Spleen (tissue), 11 donors: Measurements from ENCODE around the gene ZDBF2. TPM values are rescaled to one million over a fixed set of nuclear protein-coding genes. Genes with fewer than 3 reads are reported as not detected.

Experiments
- DNase-seq: peaks from one replicate; pipeline ENCODE4 v3.0.0-alpha.2; 2020
- H3K27ac ChIP-seq, 8 donors: fragments of 200-600 bp; sonication (generic) in 7 of 8; 1 replicate in 4 of 8; 2 replicates in 4 of 8; pipeline versions ENCODE4 v1.5.0 to v1.8.0; 2016 to 2021; ENCODE audit warnings: inconsistent platforms in 4 of 8, mild to moderate bottlenecking in 4 of 8, moderate library complexity in 1 of 8
- H3K27me3 ChIP-seq, 7 donors: fragments of 200-600 bp; sonication (generic) in 6 of 7; replicated peaks in 1 of 7; 1 replicate in 4 of 7; 2 replicates in 3 of 7; pipeline versions ENCODE4 v1.5.0 to v1.8.0; 2016 to 2021; ENCODE audit warnings: inconsistent platforms in 3 of 7, mild to moderate bottlenecking in 1 of 7
- H3K36me3 ChIP-seq, 6 donors: fragments of 200-600 bp; sonication (generic) in 5 of 6; 1 replicate in 4 of 6; 2 replicates in 2 of 6; pipeline versions ENCODE4 v1.5.0 to v1.8.0; 2016 to 2021; ENCODE audit warnings: inconsistent platforms in 2 of 6
- H3K4me1 ChIP-seq, 6 donors: fragments of 200-600 bp; sonication (generic) in 5 of 6; 1 replicate in 3 of 6; 2 replicates in 3 of 6; pipeline versions ENCODE4 v1.5.0 to v1.8.0; 2016 to 2021; ENCODE audit warnings: inconsistent platforms in 3 of 6
- H3K4me3 ChIP-seq, 8 donors: fragments of 200-600 bp; sonication (generic) in 7 of 8; 1 replicate in 4 of 8; 2 replicates in 4 of 8; pipeline versions ENCODE4 v1.5.0 to v1.8.0; 2016 to 2021; ENCODE audit warnings: inconsistent platforms in 4 of 8, mild to moderate bottlenecking in 4 of 8, moderate library complexity in 2 of 8
- H3K9me3 ChIP-seq, 8 donors: fragments of 200-600 bp; sonication (generic) in 7 of 8; 1 replicate in 4 of 8; 2 replicates in 4 of 8; pipeline versions ENCODE4 v1.5.0 to v1.8.0; 2016 to 2021; ENCODE audit warnings: inconsistent platforms in 4 of 8
- CTCF ChIP-seq, 11 experiments: fragments of 200-600 bp in 7 of 11; fragments of 450-650 bp in 4 of 11; sonication (generic) in 4 of 11; IDR thresholded peaks in 8 of 11; conservative IDR thresholded peaks in 3 of 11; 1 replicate in 7 of 11; 2 replicates in 4 of 11; pipeline versions ENCODE4 v1.4.0 to v1.8.0; 2016 to 2021; ENCODE audit warnings: antibody characterized with exemption in 11 of 11, inconsistent platforms in 4 of 11, mild to moderate bottlenecking in 1 of 11
- POLR2A ChIP-seq, 3 donors: fragments of 450-650 bp; IDR thresholded peaks; one replicate each; pipeline ENCODE4 v1.5.1; 2017; ENCODE audit warnings: antibody characterized with exemption in 3 of 3, mild to moderate bottlenecking in 1 of 3
- POLR2AphosphoS5 ChIP-seq, 3 donors: sonication (generic); formaldehyde crosslinking; IDR thresholded peaks; one replicate each; pipeline ENCODE4 v1.5.1; 2017; ENCODE audit warnings: antibody characterized with exemption in 3 of 3
- WGBS, 5 donors: extraction: QIAGEN DNeasy Blood & Tissue Kit in 3 of 5; methylation state at CpG; one replicate each; pipeline versions ENCODE4 v1.1.5 to v1.1.7; 2013 to 2018; 5-methylcytosine and 5-hydroxymethylcytosine counted together
- intact Hi-C: fragments of 100-400 bp; cut with DNase I; formaldehyde crosslinking; loops from one replicate; pipeline ENCODE4 v1.15.0; 2023; ENCODE audit warnings: low total_unique reads
- polyA plus RNA-seq, 3 donors: library from polyadenylated mRNA; stranded (reverse); fragments of 200-250 nt; gene quantifications; one replicate each; pipeline ENCODE4 v1.2.1, GENCODE V29; 2013
- total RNA-seq, 7 donors: library from RNA; depleted of rRNA in 3 of 7; stranded (reverse); fragments of >200 nt in 3 of 7; fragmentation: NEBNext Ultra II Directional in 4 of 7; extraction: Animal tissue kit (Norgen Biotek cat#: 25700) in 4 of 7; gene quantifications; one replicate each; pipeline versions ENCODE4 v1.1.0 to v1.2.1, GENCODE V29; 2016 to 2021
- donor health status: healthy with polysubstance abuse.
- donor health status: DM: no; HTN: no; CAD: no; lungs with moderate emphysema.
- donor health status: DM: no; HTN: no; CAD: no.
- donor health status: Bipolar disorder and iron deficiency.
- donor health status: healthy.
- donor health status: DM: no; HTN: no; CAD: no.
- donor health status: DM: yes; HTN: yes; CAD: no.

The ZDBF2 gene
- total and polyA plus RNA-seq, 10 donors: 1.2 to 14.7 (median 10.9) TPM

GRCh38 chr2:206336861-206337260 is 62.4 kb downstream of the ZDBF2 start:
- Histone ChIP-seq H3K36me3 (no peaks in the 10 kb centered on the region), H3K4me1 (no peaks in the 10 kb centered on the region), H3K27ac (no peak overlapping the region), H3K27me3 (no peaks in the 10 kb centered on the region), H3K9me3 (no peaks in the 10 kb centered on the region), H3K4me3 (no peak overlapping the region)
- TF ChIP-seq POLR2A (IDR thresholded peaks at IDR 0.05) (no peak), POLR2AphosphoS5 (IDR thresholded peaks at IDR 0.05) (no peak), CTCF (IDR thresholded peaks at IDR 0.05 in 8 of 11, conservative IDR thresholded peaks at IDR 0.05 in 3 of 11) (no peak)
- WGBS, 5 donors: 86 to 97% (median 91%) methylated on average over 2 of the region's 2 CpGs
- no peak for DNase-seq
- intact Hi-C loops: no loop called here

GRCh38 chr2:206337956-206338355 is 63.5 kb downstream of the ZDBF2 start:
- no peak for DNase-seq
- intact Hi-C loops: no loop called here
- no peaks in the 10 kb centered on the region for H3K4me1 ChIP-seq
- H3K36me3 ChIP-seq: no peaks in the 10 kb centered on the region
- no peak for TF ChIP-seq POLR2AphosphoS5 (IDR thresholded peaks at IDR 0.05)
- TF ChIP-seq CTCF (IDR thresholded peaks at IDR 0.05 in 8 of 11, conservative IDR thresholded peaks at IDR 0.05 in 3 of 11): no peak
- no peak for TF ChIP-seq POLR2A (IDR thresholded peaks at IDR 0.05)
- H3K27me3 ChIP-seq: no peaks in the 10 kb centered on the region
- no peak overlapping the region for H3K4me3 ChIP-seq
- H3K9me3 ChIP-seq: no peaks in the 10 kb centered on the region
- 70 to 81% (median 72%) methylated on average over 1 of the region's 1 CpG for whole genome bisulfite sequencing, 5 donors
- H3K27ac ChIP-seq: no peak overlapping the region

GRCh38 chr2:206341396-206341795 is 66.9 kb downstream of the ZDBF2 start:
- no peaks in the 10 kb centered on the region for H3K27me3 ChIP-seq
- TF ChIP-seq POLR2AphosphoS5 (IDR thresholded peaks at IDR 0.05) (no peak), CTCF (IDR thresholded peaks at IDR 0.05 in 8 of 11, conservative IDR thresholded peaks at IDR 0.05 in 3 of 11) (no peak), POLR2A (IDR thresholded peaks at IDR 0.05) (no peak)
- no peak overlapping the region for H3K4me3 ChIP-seq
- 54 to 80% (median 69%) methylated on average over 4 of the region's 4 CpGs for WGBS, 5 donors
- H3K9me3 ChIP-seq: peaks cover 0 to 7% (median 0%) of the 10 kb centered on the region in 8 donors
- H3K36me3 ChIP-seq: no peaks in the 10 kb centered on the region
- intact Hi-C loops: no loop called here
- H3K4me1 ChIP-seq: no peaks in the 10 kb centered on the region
- H3K27ac ChIP-seq: no peak overlapping the region
- no peak for DNase-seq

GRCh38 chr2:206343144-206343543 is 68.7 kb downstream of the ZDBF2 start:
- Histone ChIP-seq H3K36me3 (no peaks in the 10 kb centered on the region), H3K4me3 (no peak overlapping the region), H3K9me3 (peaks cover 0 to 7% (median 0%) of the 10 kb centered on the region in 8 donors), H3K27ac (no peak overlapping the region), H3K27me3 (no peaks in the 10 kb centered on the region), H3K4me1 (no peaks in the 10 kb centered on the region)
- intact Hi-C loops: no loop called here
- no peak for TF ChIP-seq POLR2A (IDR thresholded peaks at IDR 0.05)
- no peak for DNase-seq
- 76 to 91% (median 90%) methylated on average over 4 of the region's 4 CpGs for WGBS, 5 donors

GRCh38 chr2:206343816-206344215 is 69.4 kb downstream of the ZDBF2 start:
- no peak overlapping the region for H3K4me3 ChIP-seq
- H3K9me3 ChIP-seq: peaks cover 0 to 7% (median under 1%) of the 10 kb centered on the region in 8 donors
- H3K27ac ChIP-seq: no peak overlapping the region
- TF ChIP-seq CTCF (IDR thresholded peaks at IDR 0.05 in 8 of 11, conservative IDR thresholded peaks at IDR 0.05 in 3 of 11) (no peak), POLR2AphosphoS5 (IDR thresholded peaks at IDR 0.05) (no peak), POLR2A (IDR thresholded peaks at IDR 0.05) (no peak)
- no peaks in the 10 kb centered on the region for H3K27me3 ChIP-seq
- WGBS, 5 donors: 84 to 95% (median 93%) methylated on average over 1 of the region's 1 CpG
- no peaks in the 10 kb centered on the region for H3K4me1 ChIP-seq
- intact Hi-C loops: no loop called here
- H3K36me3 ChIP-seq: no peaks in the 10 kb centered on the region
- DNase-seq: no peak
